Urothelium cell line (cell line): Measurements from ENCODE around the gene TICRR.

Experiments
- DNase-seq: peaks from one replicate; pipeline ENCODE4 v3.0.0; 2011; ENCODE audit warnings: low spot score, mixed read lengths
- FAIRE-seq: peaks from 2 replicates; lab custom pipeline; 2011; peaks lifted over from hg19 to GRCh38; lab: Jason Lieb, UNC

TICRR gene

DNA sequence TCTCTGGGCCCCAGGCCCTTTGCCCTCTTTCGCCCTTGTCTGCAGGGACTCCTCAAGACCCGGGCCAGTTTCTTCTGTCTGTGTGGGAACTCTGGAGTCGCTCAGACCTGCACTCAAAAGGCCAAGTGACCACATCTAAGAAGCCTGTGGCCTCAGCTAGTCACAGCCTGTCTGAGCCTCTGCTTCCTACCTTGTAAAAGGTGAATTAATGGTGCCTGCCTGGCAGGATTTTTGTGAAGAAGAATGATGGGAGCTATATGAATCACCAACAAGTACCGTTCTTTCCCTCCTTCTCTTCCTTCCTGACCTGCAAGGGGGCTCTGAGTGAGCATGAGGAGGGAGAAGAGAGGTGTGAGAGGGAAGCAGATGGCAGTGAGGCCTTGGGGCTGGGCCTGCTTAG lies 96.4 kb downstream of the TICRR start:
- DNase-seq = no peak
- no peak for FAIRE-seq

- no peak for FAIRE-seq
- no peak for DNase-seq
Measured at GRCh38 chr15:89672221-89673164, 97.2 kb downstream of the TICRR start.

GRCh38 chr15:89673165-89673512 lies 97.9 kb downstream of the TICRR start:
- DNase-seq (peak; percentile 46), FAIRE-seq (no peak)

DNA sequence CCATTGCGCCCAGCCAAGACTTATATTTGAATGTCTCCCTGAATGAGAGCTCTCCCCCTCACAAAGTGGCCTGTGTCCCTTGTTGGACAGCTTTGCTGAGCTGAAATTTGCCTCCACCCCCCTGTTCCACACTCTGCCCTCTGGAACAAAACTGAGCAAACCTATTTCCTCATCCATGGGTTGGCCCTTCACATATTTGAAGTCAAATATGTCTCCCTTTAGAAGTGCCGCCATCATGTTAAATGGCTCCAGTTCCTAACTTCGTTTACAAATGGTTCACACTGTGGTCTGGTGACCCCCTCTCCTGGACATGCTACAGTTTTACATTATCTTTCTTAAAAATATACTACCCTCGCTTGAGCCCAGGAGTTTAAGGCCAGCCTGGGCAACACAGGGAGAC lies 99.3 kb downstream of the TICRR start:
- no peak for DNase-seq

DNA sequence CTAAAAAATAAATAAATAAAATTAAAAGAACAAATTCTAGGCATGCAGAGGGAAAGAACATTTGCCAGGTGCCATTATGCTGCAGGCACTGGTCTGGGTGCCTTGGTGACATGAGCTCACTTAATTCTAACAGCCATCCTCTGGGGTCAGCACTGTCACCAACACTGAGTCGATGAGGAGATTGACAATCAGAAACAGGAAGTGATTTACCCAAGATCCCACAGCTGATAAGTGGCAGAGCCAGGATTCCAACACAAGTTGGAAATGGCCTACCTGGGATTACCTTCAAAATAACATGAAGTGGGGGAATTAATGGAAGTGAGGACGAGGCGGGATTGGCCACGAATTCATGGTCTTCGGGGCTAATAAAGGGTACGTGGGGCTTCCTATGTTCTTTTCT lies 100.3 kb downstream of the TICRR start:
- FAIRE-seq (no peak), DNase-seq (no peak)

More for the DNA sequence above, 99.3 kb downstream of the TICRR start:
- no peak for FAIRE-seq

- DNase-seq = no peak
- FAIRE-seq = no peak
Measured at GRCh38 chr15:89677381-89677780, 102.1 kb downstream of the TICRR start.
